Left ventricle myocardium inferior (tissue), 1 donor: ENCODE data around the gene PSMD3. TPM values are rescaled to one million over a fixed set of nuclear protein-coding genes. Genes with fewer than 3 reads are reported as not detected.
A peak's percentile ranks its signal among the peaks of the same experiment; 100 is the strongest.

ENCODE experiments used
- DNase-seq: peaks from one replicate; pipeline ENCODE4 v3.0.0-alpha.2; 2020
- H3K27ac ChIP-seq: fragments of 200-600 bp; replicated peaks from 2 replicates; pipeline ENCODE4 v1.8.0; 2021
- H3K27me3 ChIP-seq: fragments of 200-600 bp; 2 replicates; pipeline ENCODE4 v1.8.0; 2021; ENCODE audit warnings: low read depth
- H3K36me3 ChIP-seq: fragments of 200-600 bp; 2 replicates; pipeline ENCODE4 v1.8.0; 2021
- H3K4me1 ChIP-seq: fragments of 200-600 bp; 2 replicates; pipeline ENCODE4 v1.8.0; 2021
- H3K4me3 ChIP-seq: fragments of 200-600 bp; 2 replicates; pipeline ENCODE4 v1.8.0; 2021; ENCODE audit warnings: mild to moderate bottlenecking, moderate library complexity
- H3K9me3 ChIP-seq: fragments of 200-600 bp; replicated peaks from 2 replicates; pipeline ENCODE4 v1.8.0; 2021
- CTCF ChIP-seq: fragments of 200-600 bp; IDR thresholded peaks from 2 replicates; pipeline ENCODE4 v1.8.0; 2021; ENCODE audit warnings: antibody characterized with exemption, mild to moderate bottlenecking, borderline replicate concordance
- intact Hi-C: fragments of 100-400 bp; cut with micrococcal nuclease; formaldehyde crosslinking; loops from one replicate; pipeline ENCODE4 v1.11.0; 2022
- total RNA-seq: library from RNA; stranded (reverse); fragmentation: NEBNext Ultra II Directional; extraction: Animal tissue kit (Norgen Biotek cat#: 25700); gene quantifications from one replicate; pipeline ENCODE4 v1.2.1, GENCODE V29; 2021
- donor health status: DM: no; HTN: yes; CAD: no; lungs with severe emphysema.

The PSMD3 gene
- total RNA-seq, 1 donor from 2014 or later: 86.7 TPM

- Histone ChIP-seq H3K27ac (no peak overlapping the region), H3K4me3 (no peak overlapping the region), H3K27me3 (no peaks in the 10 kb centered on the region), H3K4me1 (peaks cover 71% of the 10 kb centered on the region), H3K9me3 (no peaks in the 10 kb centered on the region), H3K36me3 (peaks cover 55% of the 10 kb centered on the region)
- DNase-seq: no peak
- intact Hi-C loops: no loop called here
- no peak for TF ChIP-seq CTCF
Measured at GRCh38 chr17:40020146-40020545, 39.5 kb downstream of the PSMD3 start.

- Histone ChIP-seq H3K36me3 (peaks cover 68% of the 10 kb centered on the region), H3K27me3 (no peaks in the 10 kb centered on the region), H3K4me1 (peaks cover 70% of the 10 kb centered on the region), H3K9me3 (no peaks in the 10 kb centered on the region), H3K4me3 (no peak overlapping the region), H3K27ac (peak overlapping the region; percentile 23)
- TF ChIP-seq CTCF: no peak
- DNase-seq: no peak
- intact Hi-C loops: no loop called here
Measured at GRCh38 chr17:40021451-40021971, 40.9 kb downstream of the PSMD3 start.

- DNase-seq: no peak
- Histone ChIP-seq H3K27ac (no peak overlapping the region), H3K4me1 (peaks cover 68% of the 10 kb centered on the region), H3K9me3 (no peaks in the 10 kb centered on the region), H3K27me3 (no peaks in the 10 kb centered on the region), H3K4me3 (no peak overlapping the region), H3K36me3 (peaks cover 70% of the 10 kb centered on the region)
- no peak for TF ChIP-seq CTCF
- intact Hi-C loops: no loop called here
Measured at GRCh38 chr17:40022497-40022896, 41.9 kb downstream of the PSMD3 start.

- H3K9me3 ChIP-seq: no peaks in the 10 kb centered on the region
- no peak for DNase-seq
- H3K4me3 ChIP-seq: no peak overlapping the region
- no peaks in the 10 kb centered on the region for H3K27me3 ChIP-seq
- peaks cover 75% of the 10 kb centered on the region for H3K36me3 ChIP-seq
- peaks cover 63% of the 10 kb centered on the region for H3K4me1 ChIP-seq
- intact Hi-C loops: no loop called here
- H3K27ac ChIP-seq: no peak overlapping the region
- no peak for TF ChIP-seq CTCF
Measured at GRCh38 chr17:40022961-40023541, 42.4 kb downstream of the PSMD3 start.

- H3K36me3 ChIP-seq: peaks cover 81% of the 10 kb centered on the region
Measured at GRCh38 chr17:40023590-40024292, 43.1 kb downstream of the PSMD3 start.

More at GRCh38 chr17:40023590-40024292, 43.1 kb downstream of the PSMD3 start:
- Histone ChIP-seq H3K4me3 (no peak overlapping the region), H3K4me1 (peaks cover 56% of the 10 kb centered on the region), H3K27me3 (no peaks in the 10 kb centered on the region), H3K9me3 (no peaks in the 10 kb centered on the region), H3K27ac (peak overlapping the region; percentile 34)
- TF ChIP-seq CTCF: no peak
- intact Hi-C loops: no loop called here
- peak; percentile 50 for DNase-seq
